GM19395 (cell line): ENCODE measurements around the gene ZFP64.
"Not testable (repeated sequence)": the region's sequence is repeated elsewhere in the genome, so short reads cannot be mapped to it uniquely, and the experiment has no call there.

Experiments
- ATAC-seq: cut with Tn5 transposase; IDR thresholded peaks from one replicate; pipeline ENCODE4 v1.9.1; 2021; ENCODE audit warnings: mild to moderate bottlenecking, moderate library complexity; ENCODE audit not compliant: unreplicated experiment

The ZFP64 gene

GRCh38 chr20:52191132-52191915 lies at the start of gene ZFP64:
Gene ZFP64, minus strand, starts transcription at chr20:52191779. Its CDS starts 143 bp downstream, at chr20:52191636.
- ATAC-seq: peak; percentile 76

- ATAC-seq: no peak
These were observed 49.2 kb upstream of the ZFP64 start for GRCh38 chr20:52240802-52241201.

GRCh38 chr20:52239102-52239501 lies 47.5 kb upstream of the ZFP64 start:
- no peak for ATAC-seq

- no peak for ATAC-seq
These were observed 44.7 kb upstream of the ZFP64 start for GRCh38 chr20:52236292-52236691.

GRCh38 chr20:52235129-52235528 lies 43.5 kb upstream of the ZFP64 start:
- ATAC-seq: no peak

- ATAC-seq: no peak
These were observed 42.9 kb upstream of the ZFP64 start for GRCh38 chr20:52234302-52235045.

- no peak for ATAC-seq
These were observed 39.7 kb upstream of the ZFP64 start for GRCh38 chr20:52231230-52231746.

- ATAC-seq: no peak
These were observed 38.8 kb upstream of the ZFP64 start for GRCh38 chr20:52230409-52230808.

- not testable (repeated sequence) for ATAC-seq
These were observed 37.8 kb upstream of the ZFP64 start for GRCh38 chr20:52229346-52229745.

- ATAC-seq: no peak
These were observed 34.8 kb upstream of the ZFP64 start for GRCh38 chr20:52226370-52226769.

GRCh38 chr20:52224920-52225319 lies 33.3 kb upstream of the ZFP64 start:
- ATAC-seq: no peak

GRCh38 chr20:52221362-52221761 lies 29.8 kb upstream of the ZFP64 start:
- not testable (repeated sequence) for ATAC-seq

- ATAC-seq: not testable (repeated sequence)
These were observed 29.3 kb upstream of the ZFP64 start for GRCh38 chr20:52220891-52221290.

GRCh38 chr20:52219441-52219840 lies 27.9 kb upstream of the ZFP64 start:
- no peak for ATAC-seq

GRCh38 chr20:52217689-52218395 lies 26.3 kb upstream of the ZFP64 start:
- no peak for ATAC-seq

GRCh38 chr20:52213995-52214394 lies 22.4 kb upstream of the ZFP64 start:
- no peak for ATAC-seq

GRCh38 chr20:52212943-52213342 lies 21.4 kb upstream of the ZFP64 start:
- no peak for ATAC-seq

- ATAC-seq: no peak
These were observed 18.7 kb upstream of the ZFP64 start for GRCh38 chr20:52210037-52210990.

GRCh38 chr20:52209154-52209571 lies 17.6 kb upstream of the ZFP64 start:
- no peak for ATAC-seq
